A549 (cell line): Measurements from ENCODE around the gene HPCAL1.

Source experiments
- CHD2 ChIP-seq: fragments of 150-350 bp; IDR thresholded peaks from 2 replicates; pipeline ENCODE4 v1.6.1; 2014; ENCODE audit warnings: low read length; ENCODE audit not compliant: partially characterized antibody
- HEYL ChIP-seq: fragments of 250-450 bp; sonication (Bioruptor Pico); IDR thresholded peaks from 2 replicates; pipeline ENCODE4 v1.8.0; 2021; ENCODE audit warnings: mild to moderate bottlenecking, moderate library complexity
- POLR2A ChIP-seq: IDR thresholded peaks from 2 replicates; pipeline ENCODE4 v1.6.1; 2012; ENCODE audit warnings: mild to moderate bottlenecking, low read length
- RAD21 ChIP-seq, 2 experiments: fragments of >200 bp in 1 of 2; sonication (Bioruptor Twin) in 1 of 2; formaldehyde crosslinking in 1 of 2; IDR thresholded peaks in 1 of 2; conservative IDR thresholded peaks in 1 of 2; 2 replicates in 1 of 2; 3 replicates in 1 of 2; pipeline ENCODE4 v1.6.1; 2012 to 2018; ENCODE audit warnings: inconsistent platforms in 1 of 2
- SMC3 ChIP-seq: fragments of >200 bp; sonication (Bioruptor Twin); formaldehyde crosslinking; IDR thresholded peaks from 3 replicates; pipeline ENCODE4 v1.6.1; 2018; ENCODE audit warnings: inconsistent platforms
- TF ChIP-seq, protein P1 (sequence below): fragments of 450-650 bp; IDR thresholded peaks from 2 replicates; pipeline ENCODE4 v1.6.1; 2014; ENCODE audit warnings: antibody characterized with exemption
- TF ChIP-seq, protein P2 (sequence below): fragments of >200 bp; sonication (Bioruptor Twin); formaldehyde crosslinking; IDR thresholded peaks from 3 replicates; pipeline ENCODE4 v1.5.1; 2016
- TF ChIP-seq, protein P3 (sequence below): fragments of 200-600 bp; sonication (generic); IDR thresholded peaks from 2 replicates; pipeline ENCODE4 v1.6.1; 2016; ENCODE audit warnings: antibody characterized with exemption, mild to moderate bottlenecking, moderate library complexity
- TF ChIP-seq, protein P4 (sequence below): IDR thresholded peaks from 2 replicates; pipeline ENCODE4 v1.6.1; 2012; ENCODE audit warnings: low read depth, borderline replicate concordance

DNA sequence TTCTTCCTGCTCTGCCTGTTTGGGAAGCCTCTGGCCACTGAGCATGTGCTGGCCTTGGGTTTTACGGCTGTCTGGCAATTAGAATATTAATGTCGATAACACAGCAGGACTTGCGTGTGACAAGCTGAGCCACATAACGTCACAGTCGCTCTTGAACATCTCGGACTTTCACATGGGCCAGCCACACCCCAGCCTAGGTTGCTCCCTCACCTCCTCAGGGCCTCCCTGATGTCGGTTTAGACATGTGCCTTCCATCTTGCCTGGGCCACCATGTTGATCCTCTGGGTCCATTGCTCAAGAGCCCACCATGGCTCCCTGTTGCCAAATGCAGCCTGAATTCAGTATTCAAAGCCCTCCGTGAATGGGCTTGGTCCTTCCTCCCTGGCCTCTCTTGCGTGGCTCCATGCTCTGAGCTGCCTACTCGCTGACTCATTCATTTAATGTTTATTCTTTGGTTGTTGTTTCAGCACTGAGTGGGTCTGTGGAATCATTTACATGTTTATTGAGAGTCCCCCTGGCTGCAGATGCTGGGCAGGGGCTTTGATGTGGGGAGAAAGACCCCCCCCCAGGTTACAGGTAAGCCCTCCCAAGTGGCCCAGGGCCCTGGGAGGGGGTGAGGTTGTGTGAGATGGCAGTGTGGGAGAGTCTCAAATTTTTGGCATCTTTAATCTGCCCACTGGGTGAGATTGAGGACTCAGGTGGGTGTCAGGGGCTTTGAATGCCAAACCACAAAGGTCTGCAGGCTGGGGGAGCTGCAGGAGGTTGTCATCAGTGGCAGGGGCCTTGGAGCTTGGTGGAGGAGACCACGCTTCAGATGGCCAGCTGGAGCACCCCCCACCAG, 83.4 kb downstream of the HPCAL1 start:
- TF ChIP-seq, protein P1, sequence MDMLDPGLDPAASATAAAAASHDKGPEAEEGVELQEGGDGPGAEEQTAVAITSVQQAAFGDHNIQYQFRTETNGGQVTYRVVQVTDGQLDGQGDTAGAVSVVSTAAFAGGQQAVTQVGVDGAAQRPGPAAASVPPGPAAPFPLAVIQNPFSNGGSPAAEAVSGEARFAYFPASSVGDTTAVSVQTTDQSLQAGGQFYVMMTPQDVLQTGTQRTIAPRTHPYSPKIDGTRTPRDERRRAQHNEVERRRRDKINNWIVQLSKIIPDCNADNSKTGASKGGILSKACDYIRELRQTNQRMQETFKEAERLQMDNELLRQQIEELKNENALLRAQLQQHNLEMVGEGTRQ, result no peak
- TF ChIP-seq, protein P2, sequence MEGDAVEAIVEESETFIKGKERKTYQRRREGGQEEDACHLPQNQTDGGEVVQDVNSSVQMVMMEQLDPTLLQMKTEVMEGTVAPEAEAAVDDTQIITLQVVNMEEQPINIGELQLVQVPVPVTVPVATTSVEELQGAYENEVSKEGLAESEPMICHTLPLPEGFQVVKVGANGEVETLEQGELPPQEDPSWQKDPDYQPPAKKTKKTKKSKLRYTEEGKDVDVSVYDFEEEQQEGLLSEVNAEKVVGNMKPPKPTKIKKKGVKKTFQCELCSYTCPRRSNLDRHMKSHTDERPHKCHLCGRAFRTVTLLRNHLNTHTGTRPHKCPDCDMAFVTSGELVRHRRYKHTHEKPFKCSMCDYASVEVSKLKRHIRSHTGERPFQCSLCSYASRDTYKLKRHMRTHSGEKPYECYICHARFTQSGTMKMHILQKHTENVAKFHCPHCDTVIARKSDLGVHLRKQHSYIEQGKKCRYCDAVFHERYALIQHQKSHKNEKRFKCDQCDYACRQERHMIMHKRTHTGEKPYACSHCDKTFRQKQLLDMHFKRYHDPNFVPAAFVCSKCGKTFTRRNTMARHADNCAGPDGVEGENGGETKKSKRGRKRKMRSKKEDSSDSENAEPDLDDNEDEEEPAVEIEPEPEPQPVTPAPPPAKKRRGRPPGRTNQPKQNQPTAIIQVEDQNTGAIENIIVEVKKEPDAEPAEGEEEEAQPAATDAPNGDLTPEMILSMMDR, result no peak
- TF ChIP-seq, protein P3, sequence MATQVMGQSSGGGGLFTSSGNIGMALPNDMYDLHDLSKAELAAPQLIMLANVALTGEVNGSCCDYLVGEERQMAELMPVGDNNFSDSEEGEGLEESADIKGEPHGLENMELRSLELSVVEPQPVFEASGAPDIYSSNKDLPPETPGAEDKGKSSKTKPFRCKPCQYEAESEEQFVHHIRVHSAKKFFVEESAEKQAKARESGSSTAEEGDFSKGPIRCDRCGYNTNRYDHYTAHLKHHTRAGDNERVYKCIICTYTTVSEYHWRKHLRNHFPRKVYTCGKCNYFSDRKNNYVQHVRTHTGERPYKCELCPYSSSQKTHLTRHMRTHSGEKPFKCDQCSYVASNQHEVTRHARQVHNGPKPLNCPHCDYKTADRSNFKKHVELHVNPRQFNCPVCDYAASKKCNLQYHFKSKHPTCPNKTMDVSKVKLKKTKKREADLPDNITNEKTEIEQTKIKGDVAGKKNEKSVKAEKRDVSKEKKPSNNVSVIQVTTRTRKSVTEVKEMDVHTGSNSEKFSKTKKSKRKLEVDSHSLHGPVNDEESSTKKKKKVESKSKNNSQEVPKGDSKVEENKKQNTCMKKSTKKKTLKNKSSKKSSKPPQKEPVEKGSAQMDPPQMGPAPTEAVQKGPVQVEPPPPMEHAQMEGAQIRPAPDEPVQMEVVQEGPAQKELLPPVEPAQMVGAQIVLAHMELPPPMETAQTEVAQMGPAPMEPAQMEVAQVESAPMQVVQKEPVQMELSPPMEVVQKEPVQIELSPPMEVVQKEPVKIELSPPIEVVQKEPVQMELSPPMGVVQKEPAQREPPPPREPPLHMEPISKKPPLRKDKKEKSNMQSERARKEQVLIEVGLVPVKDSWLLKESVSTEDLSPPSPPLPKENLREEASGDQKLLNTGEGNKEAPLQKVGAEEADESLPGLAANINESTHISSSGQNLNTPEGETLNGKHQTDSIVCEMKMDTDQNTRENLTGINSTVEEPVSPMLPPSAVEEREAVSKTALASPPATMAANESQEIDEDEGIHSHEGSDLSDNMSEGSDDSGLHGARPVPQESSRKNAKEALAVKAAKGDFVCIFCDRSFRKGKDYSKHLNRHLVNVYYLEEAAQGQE, result no peak
- TF ChIP-seq RAD21 (conservative IDR thresholded peaks at IDR 0.05 in 1 of 2, IDR thresholded peaks at IDR 0.05 in 1 of 2), result no peak; a peak in 2 of 5 replicates
- no peak; the same call in 2 of the 3 replicates for TF ChIP-seq SMC3
- no peak for TF ChIP-seq HEYL (CRISPR knock-in tag)
- TF ChIP-seq, protein P4, sequence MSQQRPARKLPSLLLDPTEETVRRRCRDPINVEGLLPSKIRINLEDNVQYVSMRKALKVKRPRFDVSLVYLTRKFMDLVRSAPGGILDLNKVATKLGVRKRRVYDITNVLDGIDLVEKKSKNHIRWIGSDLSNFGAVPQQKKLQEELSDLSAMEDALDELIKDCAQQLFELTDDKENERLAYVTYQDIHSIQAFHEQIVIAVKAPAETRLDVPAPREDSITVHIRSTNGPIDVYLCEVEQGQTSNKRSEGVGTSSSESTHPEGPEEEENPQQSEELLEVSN, result no peak
- no peak for TF ChIP-seq POLR2A
- TF ChIP-seq CHD2, result no peak
